ENCODE results near the gene DNAJC8. TPM values are rescaled to one million over a fixed set of nuclear protein-coding genes. Genes with fewer than 3 reads are reported as not detected.
A peak's percentile ranks its signal among the peaks of the same experiment; 100 is the strongest.

DNAJC8 gene
- polyA plus RNA-seq, 1 of the 3 experiments (the other 2 are of a cell fraction) = 50.9 TPM

DNA sequence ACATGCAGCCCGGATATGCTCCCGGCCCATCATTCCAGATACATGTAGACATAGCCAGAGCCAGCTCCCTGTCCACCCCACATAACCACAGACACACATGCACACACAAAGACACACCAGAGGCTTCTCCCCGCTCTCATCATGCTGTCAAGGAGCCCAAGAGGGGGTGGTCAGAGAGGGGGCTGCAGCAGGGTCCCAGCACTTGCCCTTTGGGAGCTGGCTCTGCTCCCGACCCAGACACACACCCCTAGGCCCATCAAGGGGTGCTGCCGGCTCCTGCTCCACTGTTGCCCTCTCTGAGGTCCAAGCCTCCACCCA, 58.9 kb downstream of the DNAJC8 start:
- Histone ChIP-seq H3K9me2 (no peaks in the 10 kb centered on the region), H3F3A (replicated peaks; ENCODE audit: insufficient read depth) (no peaks in the 10 kb centered on the region), H3K4me1 (ENCODE audit: control insufficient read depth in 1 of 2, insufficient read depth in 2 of 2, low read depth in 1 of 2, low read length in 1 of 2) (peaks cover 0 to 16% of the 10 kb centered on the region in 2 experiments; a peak in 1 of 4 replicates), H4K20me1 (ENCODE audit: insufficient read depth) (no peaks in the 10 kb centered on the region), H3K9me3 (no peaks in the 10 kb centered on the region), H3K79me2 (ENCODE audit: insufficient read depth) (no peaks in the 10 kb centered on the region), H3K4me3 (ENCODE audit: low read depth in 2 of 2, low read length in 1 of 2) (no peak overlapping the region), H3K9ac (no peak overlapping the region), H3K27ac (ENCODE audit: low read depth in 2 of 2, low read length in 1 of 2) (peak overlapping the region in 1 of 2 experiments; percentile 91; a peak in 2 of 4 replicates), H3K36me3 (replicated peaks in 1 of 2; ENCODE audit: control insufficient read depth in 1 of 2, insufficient read depth in 2 of 2, low read length in 1 of 2) (no peaks in the 10 kb centered on the region), H3K4me2 (no peak overlapping the region), H2AFZ (ENCODE audit: low read depth) (no peak overlapping the region), H3K27me3 (ENCODE audit: insufficient read depth) (no peaks in the 10 kb centered on the region)
- TF ChIP-seq EP300 (IDR thresholded peaks at IDR 0.05; ENCODE audit: borderline replicate concordance in 1 of 2, low read depth in 1 of 2, low read length in 1 of 2) = peak in 1 of 2 experiments; percentile 21; a peak in 1 of 4 replicates
- TF ChIP-seq, protein P1, sequence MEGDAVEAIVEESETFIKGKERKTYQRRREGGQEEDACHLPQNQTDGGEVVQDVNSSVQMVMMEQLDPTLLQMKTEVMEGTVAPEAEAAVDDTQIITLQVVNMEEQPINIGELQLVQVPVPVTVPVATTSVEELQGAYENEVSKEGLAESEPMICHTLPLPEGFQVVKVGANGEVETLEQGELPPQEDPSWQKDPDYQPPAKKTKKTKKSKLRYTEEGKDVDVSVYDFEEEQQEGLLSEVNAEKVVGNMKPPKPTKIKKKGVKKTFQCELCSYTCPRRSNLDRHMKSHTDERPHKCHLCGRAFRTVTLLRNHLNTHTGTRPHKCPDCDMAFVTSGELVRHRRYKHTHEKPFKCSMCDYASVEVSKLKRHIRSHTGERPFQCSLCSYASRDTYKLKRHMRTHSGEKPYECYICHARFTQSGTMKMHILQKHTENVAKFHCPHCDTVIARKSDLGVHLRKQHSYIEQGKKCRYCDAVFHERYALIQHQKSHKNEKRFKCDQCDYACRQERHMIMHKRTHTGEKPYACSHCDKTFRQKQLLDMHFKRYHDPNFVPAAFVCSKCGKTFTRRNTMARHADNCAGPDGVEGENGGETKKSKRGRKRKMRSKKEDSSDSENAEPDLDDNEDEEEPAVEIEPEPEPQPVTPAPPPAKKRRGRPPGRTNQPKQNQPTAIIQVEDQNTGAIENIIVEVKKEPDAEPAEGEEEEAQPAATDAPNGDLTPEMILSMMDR (IDR thresholded peaks at IDR 0.05) = no peak
- POLR2A ChIA-PET = interaction anchor here (1.3 to 1.4 kb wide), 2 partner anchors 14 to 82 kb away, joined by 3 to 4 read pairs; no protein-coding TSS in a partner anchor
- DNase-seq = peak; percentile 87
- CTCF ChIA-PET = interaction anchor here (0.7 to 0.8 kb wide), 2 partner anchors 13 to 314 kb away, joined by 3 read pairs; no protein-coding TSS in a partner anchor
- WGBS (ENCODE audit: low lambda C conversion rate) = 68% methylated on average over 3 of the region's 5 CpGs

DNA sequence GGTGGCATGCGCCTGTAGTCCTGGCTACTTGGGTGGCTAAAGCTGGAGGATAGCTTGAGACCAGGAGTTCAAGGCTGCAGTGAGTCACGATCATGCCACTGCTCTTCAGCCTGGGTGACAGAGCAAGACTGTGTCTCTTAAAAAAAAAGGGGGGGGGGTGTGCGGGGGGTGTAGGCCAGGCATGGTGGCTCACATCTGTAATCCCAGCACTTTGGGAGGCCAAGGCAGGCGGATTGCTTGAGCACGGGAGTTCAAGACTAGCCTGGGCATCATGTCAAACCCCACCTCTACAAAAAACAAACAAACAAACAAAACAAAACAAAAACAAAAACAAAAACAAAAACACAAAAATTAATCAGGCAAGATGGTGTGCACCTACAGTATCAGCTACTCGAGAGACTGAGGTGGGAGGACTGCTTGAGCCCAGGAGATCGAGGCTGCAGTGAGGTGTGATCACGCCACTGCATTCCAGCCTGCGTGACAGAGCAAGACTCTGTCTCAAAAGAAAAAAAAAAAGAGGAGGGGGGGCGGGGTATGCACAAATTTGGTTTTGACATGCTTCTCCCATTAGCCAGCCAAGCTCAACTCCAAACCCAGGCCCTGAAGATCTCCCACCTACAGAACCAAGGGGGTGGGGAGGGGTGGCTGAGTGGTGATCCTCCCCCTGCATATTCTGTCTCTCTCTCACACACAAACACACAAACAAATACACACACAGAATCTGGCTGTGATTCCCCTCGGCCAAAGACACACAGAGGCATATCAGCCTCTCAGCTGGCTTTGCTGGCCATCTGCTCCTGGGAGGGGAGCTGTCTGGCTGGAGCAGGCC, 59.5 kb downstream of the DNAJC8 start:
- TF ChIP-seq RAD21 (IDR thresholded peaks at IDR 0.05; ENCODE audit: low read length) (0 out of 2 replicates have a peak, but pooled peaks have one; percentile 10), RCOR1 (IDR thresholded peaks at IDR 0.05; ENCODE audit: low read length) (peak; percentile 36; the same call in 1 of the 2 replicates), CHD2 (IDR thresholded peaks at IDR 0.05; ENCODE audit: low read length, partially characterized antibody) (peak; percentile 67), FOXM1 (IDR thresholded peaks at IDR 0.05; ENCODE audit: low read depth) (no peak), TEAD4 (IDR thresholded peaks at IDR 0.05; ENCODE audit: borderline replicate concordance, insufficient read depth) (no peak), SIN3A (IDR thresholded peaks at IDR 0.05; ENCODE audit: borderline replicate concordance, low read depth, low read length) (no peak), MXI1 (IDR thresholded peaks at IDR 0.05; ENCODE audit: low read depth, low read length) (peak; percentile 92), RXRA (IDR thresholded peaks at IDR 0.05; ENCODE audit: borderline replicate concordance, low read depth) (no peak), GATA2 (CRISPR knock-in tag; IDR thresholded peaks at IDR 0.05) (no peak)
- no peaks in the 10 kb centered on the region for H4K20me1 ChIP-seq (ENCODE audit: insufficient read depth)
- no peaks in the 10 kb centered on the region for H3K9me2 ChIP-seq
- no peaks in the 10 kb centered on the region for H3K36me3 ChIP-seq (replicated peaks in 1 of 2; ENCODE audit: control insufficient read depth in 1 of 2, insufficient read depth in 2 of 2, low read length in 1 of 2)
- POLR2A ChIA-PET = interaction anchor here (0.6 to 1.4 kb wide), 4 partner anchors 13 to 408 kb away, joined by 3 to 4 read pairs (median 3); no protein-coding TSS in a partner anchor
- no peaks in the 10 kb centered on the region for H3K9me3 ChIP-seq
- DNase-seq = no peak
- H2AFZ ChIP-seq (ENCODE audit: low read depth) = no peak overlapping the region
- H3F3A ChIP-seq (replicated peaks; ENCODE audit: insufficient read depth) = no peaks in the 10 kb centered on the region
- H3K27ac ChIP-seq (ENCODE audit: low read depth in 2 of 2, low read length in 1 of 2) = peak overlapping the region in 1 of 2 experiments; percentile 91; a peak in 2 of 4 replicates
- WGBS (ENCODE audit: low lambda C conversion rate) = 74% methylated on average over 11 of the region's 11 CpGs
- no peak overlapping the region for H3K4me2 ChIP-seq
- no peaks in the 10 kb centered on the region for H3K27me3 ChIP-seq (ENCODE audit: insufficient read depth)
- CTCF ChIA-PET = interaction anchor here (0.7 to 0.8 kb wide), 2 partner anchors 14 to 313 kb away, joined by 3 read pairs; no protein-coding TSS in a partner anchor
- no peak overlapping the region for H3K4me3 ChIP-seq (ENCODE audit: low read depth in 2 of 2, low read length in 1 of 2)
- H3K79me2 ChIP-seq (ENCODE audit: insufficient read depth) = no peaks in the 10 kb centered on the region
- H3K4me1 ChIP-seq (ENCODE audit: control insufficient read depth in 1 of 2, insufficient read depth in 2 of 2, low read depth in 1 of 2, low read length in 1 of 2) = peaks cover 0 to 16% of the 10 kb centered on the region in 2 experiments; a peak in 1 of 4 replicates
- H3K9ac ChIP-seq = no peak overlapping the region
